ENCODE measurements around the gene SRGAP1. TPM values are rescaled to one million over a fixed set of nuclear protein-coding genes. Genes with fewer than 3 reads are reported as not detected.

SRGAP1 gene
- total and polyA plus RNA-seq, 2 donors from 2014 or later: 1.8 to 13.5 TPM

- Histone ChIP-seq H3K36me3 (ENCODE audit: control insufficient read depth in 2 of 3, insufficient read depth in 3 of 3, low read length in 3 of 3) (peaks cover 0 to 4% (median 2%) of the 10 kb centered on the region in 3 donors), H3K27me3 (ENCODE audit: control insufficient read depth, insufficient read depth, low read length) (no peaks in the 10 kb centered on the region), H3K27ac (ENCODE audit: low read depth in 2 of 2, low read length in 2 of 2) (no peak overlapping the region), H3K9me3 (ENCODE audit: control insufficient read depth in 2 of 3, insufficient read depth in 1 of 3, low read length in 3 of 3) (no peaks in the 10 kb centered on the region), H3K9ac (ENCODE audit: low read length in 3 of 3) (no peak overlapping the region), H3K4me3 (ENCODE audit: low read length in 3 of 3) (no peak overlapping the region), H3K4me1 (ENCODE audit: control insufficient read depth in 2 of 3, insufficient read depth in 2 of 3, low read depth in 1 of 3, low read length in 3 of 3) (no peaks in the 10 kb centered on the region)
- DNase-seq (no peak), FAIRE-seq (no peak)
- TF ChIP-seq, protein P1, sequence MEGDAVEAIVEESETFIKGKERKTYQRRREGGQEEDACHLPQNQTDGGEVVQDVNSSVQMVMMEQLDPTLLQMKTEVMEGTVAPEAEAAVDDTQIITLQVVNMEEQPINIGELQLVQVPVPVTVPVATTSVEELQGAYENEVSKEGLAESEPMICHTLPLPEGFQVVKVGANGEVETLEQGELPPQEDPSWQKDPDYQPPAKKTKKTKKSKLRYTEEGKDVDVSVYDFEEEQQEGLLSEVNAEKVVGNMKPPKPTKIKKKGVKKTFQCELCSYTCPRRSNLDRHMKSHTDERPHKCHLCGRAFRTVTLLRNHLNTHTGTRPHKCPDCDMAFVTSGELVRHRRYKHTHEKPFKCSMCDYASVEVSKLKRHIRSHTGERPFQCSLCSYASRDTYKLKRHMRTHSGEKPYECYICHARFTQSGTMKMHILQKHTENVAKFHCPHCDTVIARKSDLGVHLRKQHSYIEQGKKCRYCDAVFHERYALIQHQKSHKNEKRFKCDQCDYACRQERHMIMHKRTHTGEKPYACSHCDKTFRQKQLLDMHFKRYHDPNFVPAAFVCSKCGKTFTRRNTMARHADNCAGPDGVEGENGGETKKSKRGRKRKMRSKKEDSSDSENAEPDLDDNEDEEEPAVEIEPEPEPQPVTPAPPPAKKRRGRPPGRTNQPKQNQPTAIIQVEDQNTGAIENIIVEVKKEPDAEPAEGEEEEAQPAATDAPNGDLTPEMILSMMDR (IDR thresholded peaks at IDR 0.05; ENCODE audit: borderline replicate concordance, extremely low read depth, insufficient read depth): no peak
- intact Hi-C loops (cut with DNase I): no loop called here
Measured at GRCh38 chr12:64061868-64062375, 217.4 kb downstream of the SRGAP1 start.

DNA sequence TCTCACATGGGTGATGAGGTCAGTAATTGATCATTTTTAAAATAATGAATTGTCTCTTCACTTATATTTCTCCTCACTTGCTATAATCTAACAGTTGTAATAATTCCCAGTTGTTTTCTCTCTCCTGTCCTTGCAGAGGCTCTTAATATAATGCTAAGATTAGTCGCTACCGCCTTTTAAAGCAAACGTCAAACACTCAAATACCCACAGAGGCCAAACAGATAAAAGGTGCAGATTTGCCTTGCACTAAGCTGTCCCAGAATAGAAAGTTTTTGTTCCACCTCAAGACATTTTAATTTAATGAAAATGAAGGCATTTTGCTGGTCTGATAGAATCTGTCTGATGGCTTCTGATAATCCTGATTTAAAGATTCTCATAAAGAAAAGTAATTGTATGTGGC is 218.6 kb downstream of the SRGAP1 start:
- Histone ChIP-seq H3K27ac (ENCODE audit: low read depth in 2 of 2, low read length in 2 of 2) (no peak overlapping the region), H3K36me3 (ENCODE audit: control insufficient read depth in 2 of 3, insufficient read depth in 3 of 3, low read length in 3 of 3) (peaks cover 0 to 4% (median 2%) of the 10 kb centered on the region in 3 donors), H3K4me3 (ENCODE audit: low read length in 3 of 3) (no peak overlapping the region), H3K4me1 (ENCODE audit: control insufficient read depth in 2 of 3, insufficient read depth in 2 of 3, low read depth in 1 of 3, low read length in 3 of 3) (no peaks in the 10 kb centered on the region), H3K9ac (ENCODE audit: low read length in 3 of 3) (no peak overlapping the region), H3K9me3 (ENCODE audit: control insufficient read depth in 2 of 3, insufficient read depth in 1 of 3, low read length in 3 of 3) (no peaks in the 10 kb centered on the region), H3K27me3 (ENCODE audit: control insufficient read depth, insufficient read depth, low read length) (no peaks in the 10 kb centered on the region)
- FAIRE-seq (no peak), DNase-seq (no peak)
- intact Hi-C loops (cut with DNase I): no loop called here
- TF ChIP-seq, protein P1 (IDR thresholded peaks at IDR 0.05; ENCODE audit: borderline replicate concordance, extremely low read depth, insufficient read depth): no peak

DNA sequence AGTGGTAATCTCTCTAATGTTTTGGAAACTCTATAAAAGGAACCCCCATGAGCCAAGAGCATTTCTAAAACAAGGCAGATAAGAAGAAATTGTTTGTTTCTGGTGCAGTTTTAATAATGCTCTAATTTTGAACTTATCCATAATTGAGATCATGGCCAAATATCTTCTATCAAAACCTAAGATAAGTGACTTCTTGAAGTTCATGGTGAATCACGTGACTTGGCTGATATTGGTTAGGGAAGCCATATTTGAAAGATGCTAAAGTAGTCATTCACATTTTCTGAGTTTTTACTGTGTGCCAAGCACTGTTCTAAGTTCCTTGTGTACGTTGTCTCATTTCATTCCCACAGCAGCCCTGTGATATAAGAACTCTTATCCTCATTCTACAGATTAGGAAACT is 219.7 kb downstream of the SRGAP1 start:
- intact Hi-C loops (cut with DNase I): no loop called here
- H3K36me3 ChIP-seq (ENCODE audit: control insufficient read depth in 2 of 3, insufficient read depth in 3 of 3, low read length in 3 of 3): peaks cover 0 to 4% (median 2%) of the 10 kb centered on the region in 3 donors
- no peaks in the 10 kb centered on the region for H3K9me3 ChIP-seq (ENCODE audit: control insufficient read depth in 2 of 3, insufficient read depth in 1 of 3, low read length in 3 of 3)
- H3K9ac ChIP-seq (ENCODE audit: low read length in 3 of 3): no peak overlapping the region
- H3K27me3 ChIP-seq (ENCODE audit: control insufficient read depth, insufficient read depth, low read length): no peaks in the 10 kb centered on the region
- TF ChIP-seq, protein P1 (IDR thresholded peaks at IDR 0.05; ENCODE audit: borderline replicate concordance, extremely low read depth, insufficient read depth): no peak
- H3K27ac ChIP-seq (ENCODE audit: low read depth in 2 of 2, low read length in 2 of 2): no peak overlapping the region
- H3K4me3 ChIP-seq (ENCODE audit: low read length in 3 of 3): no peak overlapping the region
- H3K4me1 ChIP-seq (ENCODE audit: control insufficient read depth in 2 of 3, insufficient read depth in 2 of 3, low read depth in 1 of 3, low read length in 3 of 3): no peaks in the 10 kb centered on the region
- no peak for FAIRE-seq
- peak in 1 of 5 donors; percentile 7 for DNase-seq

GRCh38 chr12:64064706-64065105 is 220.2 kb downstream of the SRGAP1 start:
- H3K36me3 ChIP-seq (ENCODE audit: control insufficient read depth in 2 of 3, insufficient read depth in 3 of 3, low read length in 3 of 3): peaks cover 0 to 4% (median 2%) of the 10 kb centered on the region in 3 donors
- FAIRE-seq (no peak), DNase-seq (no peak)
- TF ChIP-seq, protein P1 (IDR thresholded peaks at IDR 0.05; ENCODE audit: borderline replicate concordance, extremely low read depth, insufficient read depth): no peak
- H3K9me3 ChIP-seq (ENCODE audit: control insufficient read depth in 2 of 3, insufficient read depth in 1 of 3, low read length in 3 of 3): no peaks in the 10 kb centered on the region
- H3K27me3 ChIP-seq (ENCODE audit: control insufficient read depth, insufficient read depth, low read length): no peaks in the 10 kb centered on the region
- H3K4me3 ChIP-seq (ENCODE audit: low read length in 3 of 3): no peak overlapping the region
- no peaks in the 10 kb centered on the region for H3K4me1 ChIP-seq (ENCODE audit: control insufficient read depth in 2 of 3, insufficient read depth in 2 of 3, low read depth in 1 of 3, low read length in 3 of 3)
- intact Hi-C loops (cut with DNase I): no loop called here
- H3K9ac ChIP-seq (ENCODE audit: low read length in 3 of 3): no peak overlapping the region
- H3K27ac ChIP-seq (ENCODE audit: low read depth in 2 of 2, low read length in 2 of 2): no peak overlapping the region

Measured in kidney (tissue), 14 donors.